Hepatocyte (in vitro differentiated cells): Measurements from ENCODE around the gene MAPK1. TPM values are rescaled to one million over a fixed set of nuclear protein-coding genes. Genes with fewer than 3 reads are reported as not detected.

ENCODE experiments used
- DNase-seq: peaks from one replicate; pipeline ENCODE4 v3.0.0-alpha.2; 2016; ENCODE audit warnings: low spot score
- H2AFZ ChIP-seq: fragments of 200-600 bp; sonication (generic); 2 replicates; pipeline ENCODE4 v1.6.0; 2016; ENCODE audit warnings: antibody characterized with exemption, mild to moderate bottlenecking
- H3K27ac ChIP-seq: fragments of 200-600 bp; sonication (generic); 2 replicates; pipeline ENCODE4 v1.5.1; 2016; ENCODE audit warnings: mild to moderate bottlenecking
- H3K27me3 ChIP-seq: fragments of 200-600 bp; sonication (generic); 2 replicates; pipeline ENCODE4 v1.6.1; 2016
- H3K36me3 ChIP-seq: fragments of 200-600 bp; sonication (generic); replicated peaks from 2 replicates; pipeline ENCODE4 v1.5.1; 2016; ENCODE audit warnings: low read depth; ENCODE audit not compliant: insufficient read depth
- H3K4me1 ChIP-seq: fragments of 200-600 bp; sonication (generic); 2 replicates; pipeline ENCODE4 v1.5.1; 2016; ENCODE audit warnings: mild to moderate bottlenecking, moderate library complexity; ENCODE audit not compliant: insufficient read depth
- H3K4me2 ChIP-seq: fragments of 200-600 bp; sonication (generic); 2 replicates; pipeline ENCODE4 v1.6.0; 2016
- H3K4me3 ChIP-seq: fragments of 200-600 bp; sonication (generic); 2 replicates; pipeline ENCODE4 v1.5.1; 2016; ENCODE audit warnings: mild to moderate bottlenecking
- H3K79me2 ChIP-seq: fragments of 200-600 bp; sonication (generic); 2 replicates; pipeline ENCODE4 v1.6.0; 2017; ENCODE audit warnings: mild to moderate bottlenecking
- H3K9me2 ChIP-seq: fragments of 200-600 bp; sonication (generic); replicated peaks from 2 replicates; pipeline ENCODE4 v1.6.0; 2017; ENCODE audit warnings: mild to moderate bottlenecking; ENCODE audit not compliant: insufficient read depth
- H3K9me3 ChIP-seq: fragments of 200-600 bp; sonication (generic); 2 replicates; pipeline ENCODE4 v1.5.1; 2016; ENCODE audit warnings: low read depth, mild to moderate bottlenecking
- H4K20me1 ChIP-seq: fragments of 200-600 bp; sonication (generic); 2 replicates; pipeline ENCODE4 v1.6.0; 2016; ENCODE audit warnings: mild to moderate bottlenecking; ENCODE audit not compliant: insufficient read depth, poor library complexity, severe bottlenecking
- CTCF ChIP-seq: fragments of 200-600 bp; sonication (generic); IDR thresholded peaks from 2 replicates; pipeline ENCODE4 v1.5.1; 2016; ENCODE audit warnings: antibody characterized with exemption, mild to moderate bottlenecking; ENCODE audit not compliant: poor library complexity
- EZH2 ChIP-seq: fragments of 200-600 bp; sonication (generic); IDR thresholded peaks from 2 replicates; pipeline ENCODE4 v1.6.1; 2016; ENCODE audit warnings: antibody characterized with exemption, mild to moderate bottlenecking, borderline replicate concordance
- EZH2phosphoT487 ChIP-seq: fragments of 200-600 bp; sonication (generic); IDR thresholded peaks from one replicate; pipeline ENCODE4 v1.6.1; 2018; ENCODE audit warnings: antibody characterized with exemption, mild to moderate bottlenecking, low read depth, moderate library complexity; ENCODE audit not compliant: unreplicated experiment, severe bottlenecking
- WGBS: methylation state at CpG from one replicate; pipeline ENCODE4 v1.1.6; 2016; ENCODE audit warnings: low lambda C conversion rate; ENCODE audit errors: missing lambda C conversion rate; 5-methylcytosine and 5-hydroxymethylcytosine counted together
- polyA plus RNA-seq: library from polyadenylated mRNA; unstranded; fragments of >200 nt; fragmentation: Nextera tagmentation; extraction: Ambion mirVana; gene quantifications from 2 replicates; pipeline ENCODE4 v1.2.1, GENCODE V29; 2016
- total RNA-seq: library from RNA; depleted of rRNA; stranded (reverse); fragments of >200 nt; gene quantifications from 2 replicates; pipeline ENCODE4 v1.2.3, GENCODE V29; 2014

Gene MAPK1
- total and polyA plus RNA-seq, 2 experiments from 2014 or later: 52.2 to 74.5 TPM

GRCh38 chr22:21762712-21763581 lies 104.5 kb downstream of the MAPK1 start:
- H3K4me1 ChIP-seq: no peaks in the 10 kb centered on the region
- no peaks in the 10 kb centered on the region for H3K9me3 ChIP-seq
- no peak for TF ChIP-seq EZH2phosphoT487
- TF ChIP-seq EZH2: no peak
- TF ChIP-seq CTCF: no peak
- no peak overlapping the region for H3K4me2 ChIP-seq
- no peaks in the 10 kb centered on the region for H3K9me2 ChIP-seq
- H2AFZ ChIP-seq: no peak overlapping the region
- no peak overlapping the region for H3K27ac ChIP-seq
- no peak for DNase-seq
- WGBS: 86% methylated on average over 13 of the region's 13 CpGs
- peaks cover 3% of the 10 kb centered on the region for H3K36me3 ChIP-seq
- no peaks in the 10 kb centered on the region for H3K79me2 ChIP-seq
- H3K27me3 ChIP-seq: no peaks in the 10 kb centered on the region
- H4K20me1 ChIP-seq: no peaks in the 10 kb centered on the region
- H3K4me3 ChIP-seq: no peak overlapping the region

DNA sequence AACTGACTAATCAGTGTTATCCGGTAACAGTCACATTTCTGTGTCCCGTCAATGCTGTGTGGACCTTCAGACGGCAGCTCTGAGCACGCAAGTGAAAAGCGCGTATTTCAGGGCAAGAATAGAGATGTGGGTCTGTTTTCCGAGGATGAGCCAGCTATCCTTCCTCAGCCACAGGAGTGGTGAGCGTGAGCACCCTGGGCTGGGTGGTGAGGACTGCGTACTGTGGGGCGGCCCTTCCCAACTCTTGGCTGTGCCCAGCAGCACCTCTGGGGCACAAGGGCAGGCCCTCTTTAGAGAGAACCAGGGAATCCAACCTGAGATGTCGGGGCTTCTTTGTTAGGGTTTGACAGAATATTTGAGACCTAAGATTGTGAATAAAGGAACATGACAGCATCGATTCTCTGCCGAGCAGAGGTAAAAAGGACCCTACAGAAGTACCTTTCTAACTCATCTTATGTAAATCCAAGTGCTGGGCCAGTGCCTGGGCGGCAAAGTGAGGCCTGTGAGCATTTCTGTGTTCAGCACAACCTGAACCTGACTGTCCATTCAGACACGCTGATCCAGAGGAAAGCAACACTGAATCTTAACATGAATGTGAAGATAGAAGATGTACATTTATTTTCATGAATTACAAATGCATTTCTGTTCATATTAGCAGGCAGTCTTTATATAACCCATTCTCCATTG lies 105.3 kb downstream of the MAPK1 start:
- no peak for DNase-seq
- 92% methylated on average over 15 of the region's 15 CpGs for WGBS
- peaks cover 3% of the 10 kb centered on the region for H3K36me3 ChIP-seq
- H4K20me1 ChIP-seq: no peaks in the 10 kb centered on the region
- H3K4me1 ChIP-seq: no peaks in the 10 kb centered on the region
- no peak overlapping the region for H3K4me2 ChIP-seq
- no peak overlapping the region for H3K4me3 ChIP-seq
- H3K27me3 ChIP-seq: no peaks in the 10 kb centered on the region
- H3K9me2 ChIP-seq: no peaks in the 10 kb centered on the region
- no peaks in the 10 kb centered on the region for H3K79me2 ChIP-seq
- no peak overlapping the region for H2AFZ ChIP-seq
- no peaks in the 10 kb centered on the region for H3K9me3 ChIP-seq
- no peak for TF ChIP-seq EZH2phosphoT487
- TF ChIP-seq CTCF: no peak
- no peak for TF ChIP-seq EZH2
- H3K27ac ChIP-seq: no peak overlapping the region

GRCh38 chr22:21761086-21761485 lies 106.4 kb downstream of the MAPK1 start:
- no peak overlapping the region for H3K4me2 ChIP-seq

More at GRCh38 chr22:21761086-21761485, 106.4 kb downstream of the MAPK1 start:
- Histone ChIP-seq H3K27me3 (no peaks in the 10 kb centered on the region), H3K4me3 (no peak overlapping the region), H3K9me2 (no peaks in the 10 kb centered on the region), H3K27ac (no peak overlapping the region), H3K36me3 (peaks cover 3% of the 10 kb centered on the region), H4K20me1 (no peaks in the 10 kb centered on the region), H3K4me1 (peaks cover 1% of the 10 kb centered on the region), H3K9me3 (no peaks in the 10 kb centered on the region), H3K79me2 (no peaks in the 10 kb centered on the region), H2AFZ (no peak overlapping the region)
- 93% methylated on average over 2 of the region's 2 CpGs for WGBS
- TF ChIP-seq EZH2phosphoT487 (no peak), CTCF (no peak), EZH2 (no peak)
- DNase-seq: no peak
